ENCODE results near the gene NINL.

The NINL gene

DNA sequence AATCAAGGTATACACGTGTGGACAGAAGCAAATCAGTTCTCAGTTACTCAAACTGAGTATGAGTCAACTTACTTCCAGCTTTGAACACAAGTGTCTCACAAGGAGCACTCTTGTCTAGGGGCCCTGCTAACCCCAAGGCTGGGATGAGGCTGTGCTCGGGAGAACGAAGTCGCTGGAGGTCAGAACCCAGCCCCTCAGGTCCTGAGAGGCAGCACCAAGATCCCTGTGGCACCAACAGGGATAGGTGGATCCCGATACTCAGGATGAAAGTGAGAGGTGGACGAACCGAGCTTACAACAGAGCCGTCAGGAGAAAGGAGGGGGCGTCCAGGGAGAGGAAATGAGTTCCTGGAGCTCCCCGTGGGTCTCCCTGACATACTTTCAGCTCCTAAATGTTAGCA is 92.2 kb downstream of the NINL start:
- TF ChIP-seq CTCF (IDR thresholded peaks at IDR 0.05; ENCODE audit: low read depth, low read length, missing control alignments), result no peak
- no peak overlapping the region for H3K4me3 ChIP-seq (replicated peaks; ENCODE audit: low read depth, low read length)
- no peak for DNase-seq (ENCODE audit: extremely low read depth, low read depth)

DNA sequence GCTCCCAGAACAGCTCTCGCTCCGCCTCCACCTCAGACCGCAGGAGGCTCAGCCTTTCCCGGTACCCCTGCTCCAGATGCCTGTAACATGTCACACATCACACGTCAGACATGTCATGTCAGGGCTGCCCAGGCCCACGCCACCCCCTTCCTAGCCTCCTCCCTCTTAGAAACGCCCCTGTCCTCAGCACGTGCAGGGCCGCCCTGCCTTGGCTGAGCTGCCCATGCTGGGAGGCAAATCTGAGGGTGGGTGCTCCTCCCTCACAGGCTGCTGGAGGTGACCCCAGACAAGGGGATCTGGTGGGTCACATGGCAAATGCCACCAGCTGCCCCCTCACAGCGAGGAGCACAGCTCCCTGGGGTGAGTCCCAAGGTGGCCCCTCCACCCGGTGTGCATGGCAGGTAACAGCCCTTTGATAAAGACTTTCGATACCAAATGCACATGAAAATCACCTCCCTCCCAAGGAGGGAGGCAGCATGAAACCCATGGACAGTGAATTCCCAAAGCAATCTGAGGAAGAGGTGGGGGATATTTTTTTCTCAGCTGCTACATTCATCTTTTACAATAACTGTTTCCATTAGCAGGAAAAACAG is 93.8 kb downstream of the NINL start:
- no peak for DNase-seq (ENCODE audit: extremely low read depth, low read depth)
- no peak for TF ChIP-seq CTCF (IDR thresholded peaks at IDR 0.05; ENCODE audit: low read depth, low read length, missing control alignments)
- H3K4me3 ChIP-seq (replicated peaks; ENCODE audit: low read depth, low read length), result no peak overlapping the region

- no peak for DNase-seq (ENCODE audit: extremely low read depth, low read depth)
- H3K4me3 ChIP-seq (replicated peaks; ENCODE audit: low read depth, low read length), result no peak overlapping the region
- no peak for TF ChIP-seq CTCF (IDR thresholded peaks at IDR 0.05; ENCODE audit: low read depth, low read length, missing control alignments)
Observed at GRCh38 chr20:25490656-25491445, 94.5 kb downstream of the NINL start.

GRCh38 chr20:25489221-25489871 is 96.0 kb downstream of the NINL start:
- DNase-seq (ENCODE audit: extremely low read depth, low read depth), result no peak
- no peak for TF ChIP-seq CTCF (IDR thresholded peaks at IDR 0.05; ENCODE audit: low read depth, low read length, missing control alignments)
- no peak overlapping the region for H3K4me3 ChIP-seq (replicated peaks; ENCODE audit: low read depth, low read length)

- DNase-seq (ENCODE audit: extremely low read depth, low read depth), result no peak
- TF ChIP-seq CTCF (IDR thresholded peaks at IDR 0.05; ENCODE audit: low read depth, low read length, missing control alignments), result no peak
- H3K4me3 ChIP-seq (replicated peaks; ENCODE audit: low read depth, low read length), result no peak overlapping the region
Observed at GRCh38 chr20:25487975-25488374, 97.4 kb downstream of the NINL start.

DNA sequence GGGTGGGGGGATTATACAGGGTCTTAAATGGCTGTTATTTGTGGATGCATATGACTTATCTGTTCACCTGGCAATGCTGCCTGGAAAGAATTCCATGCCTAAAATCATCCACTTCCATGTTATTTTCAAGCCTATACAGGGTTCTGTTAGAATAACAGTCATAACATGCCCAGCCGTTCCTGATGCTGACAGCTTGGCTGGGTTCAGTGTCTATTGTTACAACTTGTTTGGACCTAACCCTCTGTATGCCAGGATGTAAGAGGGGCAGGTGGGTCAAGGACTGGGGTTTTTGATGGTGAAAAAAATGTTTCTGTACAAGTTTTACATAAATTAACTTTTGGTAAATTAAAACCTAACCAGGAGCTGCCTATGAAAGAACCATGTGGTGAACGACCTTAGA is 98.0 kb downstream of the NINL start:
- TF ChIP-seq CTCF (IDR thresholded peaks at IDR 0.05; ENCODE audit: low read depth, low read length, missing control alignments), result no peak

More for the DNA sequence above, 98.0 kb downstream of the NINL start:
- no peak overlapping the region for H3K4me3 ChIP-seq (replicated peaks; ENCODE audit: low read depth, low read length)
- DNase-seq (ENCODE audit: extremely low read depth, low read depth), result no peak
